Osteocyte (in vitro differentiated cells): Measurements from ENCODE around the gene HIP1. TPM values are rescaled to one million over a fixed set of nuclear protein-coding genes. Genes with fewer than 3 reads are reported as not detected.
"Not testable (repeated sequence)": the region's sequence is repeated elsewhere in the genome, so short reads cannot be mapped to it uniquely, and the experiment has no call there.

ENCODE experiments used
- DNase-seq: peaks from one replicate; pipeline ENCODE4 v3.0.0; 2021; ENCODE audit warnings: mixed read lengths; ENCODE audit not compliant: unreplicated experiment; ENCODE audit errors: extremely low spot score
- H3K27ac Mint-ChIP-seq: one replicate; pipeline ENCODE4 v1.8.0; 2021; ENCODE audit warnings: mild to moderate bottlenecking, mixed read lengths; ENCODE audit not compliant: unreplicated experiment
- H3K27me3 Mint-ChIP-seq: one replicate; pipeline ENCODE4 v1.8.0; 2021; ENCODE audit warnings: mixed read lengths; ENCODE audit not compliant: unreplicated experiment
- H3K36me3 Mint-ChIP-seq: one replicate; pipeline ENCODE4 v1.8.0; 2021; ENCODE audit warnings: mixed read lengths; ENCODE audit not compliant: unreplicated experiment
- H3K4me1 Mint-ChIP-seq: one replicate; pipeline ENCODE4 v1.8.0; 2021; ENCODE audit warnings: mixed read lengths; ENCODE audit not compliant: unreplicated experiment
- H3K4me3 Mint-ChIP-seq: one replicate; pipeline ENCODE4 v1.8.0; 2021; ENCODE audit warnings: mild to moderate bottlenecking, moderate library complexity, mixed read lengths; ENCODE audit not compliant: unreplicated experiment
- H3K9me3 Mint-ChIP-seq: one replicate; pipeline ENCODE4 v1.8.0; 2021; ENCODE audit warnings: mixed read lengths; ENCODE audit not compliant: unreplicated experiment
- total RNA-seq: library from RNA; stranded (reverse); gene quantifications from 2 replicates; pipeline ENCODE4 v1.2.1, GENCODE V29; 2021

The HIP1 gene
- total RNA-seq, 1 donor from 2014 or later = 55.3 TPM

- not testable (repeated sequence) for H3K9me3 Mint-ChIP-seq, H3K36me3 Mint-ChIP-seq, H3K4me1 Mint-ChIP-seq, H3K27me3 Mint-ChIP-seq
- Mint-ChIP-seq H3K27ac (peak within 1 kb of the TSS; percentile 92), H3K4me3 (peak within 1 kb of the TSS; percentile 89)
- peak; percentile 95 for DNase-seq
These were observed 252.6 kb downstream of the HIP1 start, which contains the start of gene POM121C for GRCh38 chr7:75485979-75486643. Gene POM121C (minus strand): TSS chr7:75486299. CDS start chr7:75441496, 44,803 bp downstream.

- not testable (repeated sequence) for H3K4me1 Mint-ChIP-seq, H3K9me3 Mint-ChIP-seq, DNase-seq, H3K27me3 Mint-ChIP-seq, H3K36me3 Mint-ChIP-seq
- peak overlapping the region; percentile 89 for H3K4me3 Mint-ChIP-seq
- H3K27ac Mint-ChIP-seq = peak overlapping the region; percentile 81
These were observed 253.3 kb downstream of the HIP1 start for GRCh38 chr7:75485355-75485978.

Other genes with a start within 250 kb of the HIP1 start
- gene SPDYE5, start 246.6 kb downstream of the HIP1 start, total RNA-seq = not detected in 2 replicates
- gene CCL26, start 33.3 kb upstream of the HIP1 start, total RNA-seq = not detected in 2 replicates
- not detected in 2 replicates for gene CCL24, start 74.9 kb upstream of the HIP1 start, total RNA-seq
- 44.8 and 50.7 TPM in 2 replicates for gene RHBDD2, start 140.1 kb upstream of the HIP1 start, total RNA-seq
- gene POR, start 176.2 kb upstream of the HIP1 start, total RNA-seq = 62.1 and 74.0 TPM in 2 replicates